GM10266 (cell line): Measurements from ENCODE around the gene NGDN.

Experiments
- DNase-seq: peaks from one replicate; pipeline ENCODE4 v3.0.0; 2012; ENCODE audit errors: extremely low spot score
- CTCF ChIP-seq: IDR thresholded peaks from 2 replicates; pipeline ENCODE4 v1.5.1; 2012; ENCODE audit warnings: mild to moderate bottlenecking, low read depth; ENCODE audit not compliant: control insufficient read depth, insufficient read depth; ENCODE audit errors: missing control alignments

Gene NGDN

GRCh38 chr14:23460960-23461359, 8.5 kb upstream of the NGDN start:
- no peak for TF ChIP-seq CTCF

GRCh38 chr14:23464700-23465099, 4.8 kb upstream of the NGDN start:
- DNase-seq = no peak
- no peak for TF ChIP-seq CTCF

More at GRCh38 chr14:23460960-23461359, 8.5 kb upstream of the NGDN start:
- no peak for DNase-seq

- no peak for DNase-seq
- TF ChIP-seq CTCF = no peak
Observed at GRCh38 chr14:23465261-23465660, 4.2 kb upstream of the NGDN start.

- no peak for TF ChIP-seq CTCF
- DNase-seq = no peak
Observed at GRCh38 chr14:23468704-23469126, 788 bp upstream of the NGDN start.

GRCh38 chr14:23469906-23470403, 452 bp downstream of the NGDN start:
- no peak for TF ChIP-seq CTCF
- DNase-seq = no peak

GRCh38 chr14:23470947-23471346, 1.4 kb downstream of the NGDN start:
- no peak for TF ChIP-seq CTCF
- no peak for DNase-seq

- TF ChIP-seq CTCF = peak; percentile 52
- peak; percentile 45 for DNase-seq
Observed at GRCh38 chr14:23478109-23478759, 8.7 kb downstream of the NGDN start.
